ENCODE data around the gene KRTAP5-10.

GRCh38 chr11:71548716-71549151 is 16.6 kb upstream of the KRTAP5-10 start:
- no peak for TF ChIP-seq CTCF (IDR thresholded peaks at IDR 0.05; ENCODE audit: insufficient read depth, low read length, poor library complexity, severe bottlenecking)
- TF ChIP-seq EZH2phosphoT487 (conservative IDR thresholded peaks at IDR 0.05; ENCODE audit: low read length) = no peak

Measured in SU-DHL-6 (cell line).